ENCODE results near the gene AGR3.

DNA sequence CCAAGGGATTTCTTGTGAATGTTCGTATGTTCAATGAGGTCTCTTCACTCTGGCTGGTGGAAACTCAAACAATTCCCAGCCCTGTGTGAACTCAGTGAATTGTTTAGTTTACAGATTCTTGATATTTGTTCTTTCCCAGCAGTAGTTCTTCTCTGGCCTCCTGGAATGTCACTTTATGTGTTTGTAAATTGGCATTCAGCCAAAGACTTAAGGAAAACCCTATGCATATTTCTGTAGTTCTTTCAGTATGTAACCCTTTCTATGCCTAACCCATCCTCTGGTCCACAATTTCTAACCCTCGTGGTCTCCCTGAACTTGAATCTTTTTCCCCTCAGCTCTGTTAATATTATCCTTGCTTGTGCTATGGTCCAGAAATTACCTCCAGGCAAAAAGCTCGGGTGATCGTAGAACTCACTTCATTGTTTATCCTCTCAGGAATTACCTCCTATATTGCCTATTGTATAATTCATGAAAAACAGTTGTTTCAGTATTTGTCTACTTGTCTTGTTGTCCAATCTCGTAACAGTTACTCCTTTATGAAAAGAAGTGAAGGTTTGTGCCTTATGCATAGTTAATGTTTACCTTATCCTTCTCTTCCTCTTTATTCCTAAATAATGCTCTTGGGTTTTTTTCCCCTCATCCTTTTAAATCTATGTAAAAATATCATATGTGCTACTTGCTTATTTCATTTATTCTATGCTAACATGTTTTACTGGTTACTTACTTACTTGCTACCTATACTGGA lies 23.7 kb upstream of the AGR3 start:
- TF ChIP-seq RAD21 (conservative IDR thresholded peaks at IDR 0.05) (no peak), REST (IDR thresholded peaks at IDR 0.05; ENCODE audit: borderline replicate concordance) (no peak), EZH2 (IDR thresholded peaks at IDR 0.05; ENCODE audit: borderline replicate concordance, insufficient read depth, low read length, poor library complexity, severe bottlenecking) (no peak), CTCF (IDR thresholded peaks at IDR 0.05; ENCODE audit: poor library complexity, severe bottlenecking) (no peak)

Data from neural cell (in vitro differentiated cells).